Parathyroid adenoma (tissue), 2 donors: Measurements from ENCODE around the gene NEIL1.

Experiments used
- H2AFZ ChIP-seq: fragments of 300-600 bp; sonication (generic); one replicate; pipeline ENCODE4 v1.7.0; 2017; ENCODE audit warnings: antibody characterized with exemption, mild to moderate bottlenecking
- H3K27ac ChIP-seq: fragments of 300-600 bp; sonication (generic); one replicate; pipeline ENCODE4 v1.7.0; 2017
- H3K27me3 ChIP-seq: fragments of 300-600 bp; sonication (generic); one replicate; pipeline ENCODE4 v1.7.0; 2017; ENCODE audit warnings: low read length; ENCODE audit not compliant: control insufficient read depth, insufficient read depth
- H3K36me3 ChIP-seq: fragments of 300-600 bp; sonication (generic); one replicate; pipeline ENCODE4 v1.7.0; 2017; ENCODE audit warnings: low read length; ENCODE audit not compliant: control insufficient read depth, insufficient read depth
- H3K4me1 ChIP-seq: fragments of 300-600 bp; sonication (generic); one replicate; pipeline ENCODE4 v1.7.0; 2017; ENCODE audit warnings: control low read depth
- H3K4me2 ChIP-seq: fragments of 300-600 bp; sonication (generic); one replicate; pipeline ENCODE4 v1.7.0; 2017; ENCODE audit warnings: low read length
- H3K4me3 ChIP-seq: fragments of 300-600 bp; sonication (generic); one replicate; pipeline ENCODE4 v1.7.0; 2017; ENCODE audit warnings: low read depth, low read length
- H3K79me2 ChIP-seq: fragments of 300-600 bp; sonication (generic); one replicate; pipeline ENCODE4 v1.7.0; 2017; ENCODE audit warnings: control low read depth
- H3K9ac ChIP-seq: fragments of 300-600 bp; sonication (generic); one replicate; pipeline ENCODE4 v1.7.0; 2017; ENCODE audit warnings: mild to moderate bottlenecking
- H3K9me3 ChIP-seq: fragments of 300-600 bp; sonication (generic); one replicate; pipeline ENCODE4 v1.7.0; 2017; ENCODE audit warnings: low read length; ENCODE audit not compliant: control insufficient read depth
- TF ChIP-seq, protein P1 (sequence below): fragments of 300-600 bp; sonication (generic); IDR thresholded peaks from one replicate; pipeline ENCODE4 v1.7.0; 2017; ENCODE audit warnings: antibody characterized with exemption, mild to moderate bottlenecking
- donor health status: primary hyperparathyroidism.

The NEIL1 gene

DNA sequence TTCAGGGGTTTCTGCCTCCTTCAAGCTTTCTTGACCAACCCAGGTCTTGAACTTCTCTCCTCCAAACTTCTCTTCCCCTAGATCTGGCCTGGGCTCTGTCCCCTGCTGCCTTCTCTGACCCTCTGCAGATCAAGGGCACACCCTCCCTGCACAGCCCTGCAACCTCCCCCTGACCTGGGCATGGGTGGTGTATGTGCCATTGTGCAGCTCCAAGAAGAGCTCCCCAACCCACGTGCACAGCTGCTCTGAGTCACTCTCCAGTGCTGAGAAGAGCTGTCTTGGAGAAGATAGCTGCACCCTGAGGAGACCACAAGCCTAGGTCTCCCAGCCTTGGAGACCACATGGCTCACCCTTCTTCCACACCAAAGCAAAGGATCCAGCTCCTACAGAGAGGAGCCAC, 13.6 kb downstream of the NEIL1 start:
- Histone ChIP-seq H3K4me2 (no peak overlapping the region), H3K4me1 (no peaks in the 10 kb centered on the region), H3K9me3 (no peaks in the 10 kb centered on the region), H3K27ac (no peak overlapping the region), H3K4me3 (no peak overlapping the region), H2AFZ (no peak overlapping the region), H3K27me3 (no peaks in the 10 kb centered on the region), H3K79me2 (no peaks in the 10 kb centered on the region), H3K9ac (no peak overlapping the region), H3K36me3 (no peaks in the 10 kb centered on the region)
- TF ChIP-seq, protein P1, sequence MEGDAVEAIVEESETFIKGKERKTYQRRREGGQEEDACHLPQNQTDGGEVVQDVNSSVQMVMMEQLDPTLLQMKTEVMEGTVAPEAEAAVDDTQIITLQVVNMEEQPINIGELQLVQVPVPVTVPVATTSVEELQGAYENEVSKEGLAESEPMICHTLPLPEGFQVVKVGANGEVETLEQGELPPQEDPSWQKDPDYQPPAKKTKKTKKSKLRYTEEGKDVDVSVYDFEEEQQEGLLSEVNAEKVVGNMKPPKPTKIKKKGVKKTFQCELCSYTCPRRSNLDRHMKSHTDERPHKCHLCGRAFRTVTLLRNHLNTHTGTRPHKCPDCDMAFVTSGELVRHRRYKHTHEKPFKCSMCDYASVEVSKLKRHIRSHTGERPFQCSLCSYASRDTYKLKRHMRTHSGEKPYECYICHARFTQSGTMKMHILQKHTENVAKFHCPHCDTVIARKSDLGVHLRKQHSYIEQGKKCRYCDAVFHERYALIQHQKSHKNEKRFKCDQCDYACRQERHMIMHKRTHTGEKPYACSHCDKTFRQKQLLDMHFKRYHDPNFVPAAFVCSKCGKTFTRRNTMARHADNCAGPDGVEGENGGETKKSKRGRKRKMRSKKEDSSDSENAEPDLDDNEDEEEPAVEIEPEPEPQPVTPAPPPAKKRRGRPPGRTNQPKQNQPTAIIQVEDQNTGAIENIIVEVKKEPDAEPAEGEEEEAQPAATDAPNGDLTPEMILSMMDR, result no peak

DNA sequence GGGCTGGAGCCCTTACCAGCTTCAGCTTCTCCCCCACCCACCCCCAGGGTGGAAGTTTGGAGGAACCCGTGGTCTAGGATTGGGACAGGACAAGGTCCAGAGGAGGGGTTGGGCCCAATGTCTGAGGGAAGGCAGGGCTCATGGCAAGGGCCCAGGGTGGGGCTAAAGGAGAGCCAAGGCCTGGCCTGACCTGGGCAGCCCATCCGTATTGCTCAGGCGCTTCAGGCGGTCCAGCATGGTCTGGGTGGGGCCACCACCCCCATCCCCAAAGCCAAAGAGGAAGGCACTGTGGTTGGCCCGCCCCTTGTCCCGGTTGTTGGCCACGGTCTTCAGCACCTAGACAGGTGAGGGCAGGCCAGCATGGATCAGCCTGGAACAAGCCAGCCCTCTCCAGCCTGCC, 14.0 kb downstream of the NEIL1 start:
- TF ChIP-seq, protein P1, result no peak
- Histone ChIP-seq H3K36me3 (no peaks in the 10 kb centered on the region), H3K79me2 (no peaks in the 10 kb centered on the region), H2AFZ (no peak overlapping the region), H3K9me3 (no peaks in the 10 kb centered on the region), H3K9ac (no peak overlapping the region), H3K4me2 (no peak overlapping the region), H3K27ac (no peak overlapping the region), H3K4me1 (no peaks in the 10 kb centered on the region), H3K4me3 (no peak overlapping the region), H3K27me3 (no peaks in the 10 kb centered on the region)

DNA sequence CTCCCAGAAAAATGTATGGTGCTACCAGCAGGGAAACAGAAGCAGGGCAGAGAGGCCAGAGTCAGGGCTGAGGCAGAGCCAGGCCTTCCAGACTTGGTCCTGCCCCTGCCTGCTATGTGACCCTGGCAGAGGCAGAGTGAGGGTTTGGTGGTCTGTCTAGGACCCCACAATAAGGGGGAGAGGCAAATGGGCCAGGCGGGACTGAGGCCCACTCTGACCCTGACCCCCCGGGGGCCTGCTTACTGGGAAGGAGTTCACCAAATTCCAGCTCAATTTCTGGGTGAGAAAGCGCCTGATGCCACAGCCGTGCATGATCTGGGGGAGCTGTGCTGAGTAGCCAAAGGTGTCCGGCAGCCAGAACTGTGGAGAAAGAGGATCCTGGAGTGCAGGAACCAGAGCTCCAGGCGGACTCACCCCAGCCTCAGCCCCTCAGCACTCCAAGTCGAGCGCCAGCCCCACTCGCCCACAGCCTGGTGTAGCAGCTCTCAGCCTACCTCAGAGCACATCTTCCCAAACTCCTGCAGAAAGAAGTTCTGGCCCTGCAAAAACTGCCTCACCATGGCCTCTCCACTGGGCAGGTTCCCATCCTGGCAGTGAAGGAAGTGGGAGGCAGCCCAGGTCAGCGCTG, 14.6 kb downstream of the NEIL1 start:
- TF ChIP-seq, protein P1, result no peak
- no peaks in the 10 kb centered on the region for H3K27me3 ChIP-seq
- no peaks in the 10 kb centered on the region for H3K4me1 ChIP-seq
- H3K79me2 ChIP-seq, result no peaks in the 10 kb centered on the region
- no peak overlapping the region for H3K4me2 ChIP-seq
- no peak overlapping the region for H3K27ac ChIP-seq
- no peaks in the 10 kb centered on the region for H3K36me3 ChIP-seq
- no peaks in the 10 kb centered on the region for H3K9me3 ChIP-seq
- no peak overlapping the region for H3K9ac ChIP-seq
- no peak overlapping the region for H3K4me3 ChIP-seq
- no peak overlapping the region for H2AFZ ChIP-seq

DNA sequence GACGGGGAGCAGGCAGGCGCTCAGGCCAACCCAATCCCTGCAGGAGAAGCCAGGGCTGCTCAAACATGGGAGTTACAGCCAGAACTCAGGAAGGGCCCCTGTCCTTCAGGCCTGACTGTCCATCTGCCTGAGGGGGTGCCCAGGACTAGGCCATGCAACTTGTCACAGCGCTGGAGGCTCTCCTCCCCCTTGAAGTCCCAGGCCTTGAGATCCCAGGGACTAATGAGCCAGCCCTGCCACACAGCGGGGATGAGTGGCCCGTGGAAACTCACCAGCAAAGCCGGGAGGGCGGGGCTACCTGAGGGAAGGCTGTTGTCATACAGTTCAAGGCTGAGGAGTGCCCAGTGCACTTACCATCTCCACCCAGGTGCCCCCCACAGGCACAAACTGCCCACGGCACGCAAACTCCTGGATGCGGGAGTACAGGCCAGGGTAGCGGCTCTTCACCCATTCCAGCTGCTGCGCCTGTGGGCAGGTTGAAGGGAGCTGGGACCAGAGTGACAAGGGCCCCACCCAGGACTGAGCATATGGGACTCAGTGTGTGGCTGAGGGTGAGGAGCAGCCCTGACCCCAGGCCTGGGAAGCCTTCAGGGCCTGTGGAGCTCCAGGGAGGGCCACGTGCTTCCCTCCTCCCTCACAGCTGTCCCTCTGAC, 15.3 kb downstream of the NEIL1 start:
- Histone ChIP-seq H3K27ac (no peak overlapping the region), H3K79me2 (no peaks in the 10 kb centered on the region), H3K27me3 (no peaks in the 10 kb centered on the region), H3K4me1 (no peaks in the 10 kb centered on the region), H3K4me3 (no peak overlapping the region), H2AFZ (no peak overlapping the region), H3K9ac (no peak overlapping the region), H3K9me3 (no peaks in the 10 kb centered on the region), H3K36me3 (no peaks in the 10 kb centered on the region), H3K4me2 (no peak overlapping the region)
- TF ChIP-seq, protein P1, result no peak
